Mucosa of gallbladder (tissue), 1 donor: ENCODE results near the gene C1R. TPM values are rescaled to one million over a fixed set of nuclear protein-coding genes. Genes with fewer than 3 reads are reported as not detected.
"Not testable (repeated sequence)": the region's sequence is repeated elsewhere in the genome, so short reads cannot be mapped to it uniquely, and the experiment has no call there.

Source experiments
- DNase-seq: peaks from one replicate; pipeline ENCODE4 v3.0.0-alpha.2; 2020; ENCODE audit warnings: low spot score
- total RNA-seq: library from RNA; stranded (reverse); gene quantifications from one replicate; pipeline ENCODE4 v1.2.1, GENCODE V29; 2021
- donor health status: DM: no; HTN: no; CAD: no.

C1R gene
- total RNA-seq, 1 donor from 2014 or later, result 303 TPM

GRCh38 chr12:7120166-7120565 lies 27.9 kb upstream of the C1R start:
- DNase-seq, result no peak

- DNase-seq, result no peak
These were observed 26.6 kb upstream of the C1R start for GRCh38 chr12:7118881-7119280.

DNA sequence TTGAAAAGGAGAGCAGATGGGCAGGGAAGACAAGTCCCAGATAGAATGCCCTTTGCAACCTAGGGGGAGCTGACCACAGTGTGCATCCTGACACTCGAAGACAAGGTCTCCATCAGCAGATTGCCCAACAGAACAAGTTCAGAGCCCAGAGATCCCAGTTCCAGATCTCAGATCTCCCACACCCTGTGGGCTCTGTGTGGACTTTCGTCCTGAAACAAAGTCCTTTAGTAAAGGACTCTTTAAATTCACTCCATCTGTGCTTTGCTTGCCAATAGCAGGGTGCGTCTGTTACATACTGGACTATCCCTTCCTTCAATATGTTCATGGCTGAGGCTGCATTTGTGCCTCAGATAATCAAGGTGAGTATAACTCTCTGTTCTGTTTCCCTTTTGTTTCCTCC lies 25.4 kb upstream of the C1R start:
- no peak for DNase-seq

- no peak for DNase-seq
These were observed 24.7 kb upstream of the C1R start for GRCh38 chr12:7116916-7117315.

- DNase-seq, result no peak
These were observed 24.0 kb upstream of the C1R start for GRCh38 chr12:7116196-7116595.

GRCh38 chr12:7114851-7115250 lies 22.6 kb upstream of the C1R start:
- DNase-seq, result no peak

GRCh38 chr12:7114008-7114407 lies 21.8 kb upstream of the C1R start:
- no peak for DNase-seq

DNA sequence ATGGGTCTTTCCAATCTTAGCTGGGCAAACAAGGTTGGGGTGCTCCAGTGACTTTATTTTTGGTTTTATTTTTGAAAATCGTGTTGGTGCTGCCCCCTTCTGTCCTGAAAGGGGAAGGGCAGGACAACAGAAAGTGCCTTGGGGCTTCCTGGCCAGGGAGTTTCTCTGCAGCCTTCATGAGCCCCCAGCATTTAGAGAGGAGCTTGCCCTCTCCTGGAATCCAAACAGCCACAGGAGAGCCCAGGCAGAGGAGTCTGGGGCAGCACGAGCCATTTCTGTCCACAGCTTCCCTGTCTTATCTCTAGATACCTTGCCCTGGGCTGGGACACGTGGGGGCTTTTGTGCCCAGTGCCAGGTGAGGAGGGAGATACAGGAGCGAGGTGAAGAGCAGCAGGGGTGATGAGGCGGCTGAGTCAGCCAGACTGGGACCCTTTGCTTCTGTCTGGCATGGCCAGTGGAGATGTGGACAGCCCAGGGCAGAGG lies 21.2 kb upstream of the C1R start:
- peak; percentile 38 for DNase-seq

DNA sequence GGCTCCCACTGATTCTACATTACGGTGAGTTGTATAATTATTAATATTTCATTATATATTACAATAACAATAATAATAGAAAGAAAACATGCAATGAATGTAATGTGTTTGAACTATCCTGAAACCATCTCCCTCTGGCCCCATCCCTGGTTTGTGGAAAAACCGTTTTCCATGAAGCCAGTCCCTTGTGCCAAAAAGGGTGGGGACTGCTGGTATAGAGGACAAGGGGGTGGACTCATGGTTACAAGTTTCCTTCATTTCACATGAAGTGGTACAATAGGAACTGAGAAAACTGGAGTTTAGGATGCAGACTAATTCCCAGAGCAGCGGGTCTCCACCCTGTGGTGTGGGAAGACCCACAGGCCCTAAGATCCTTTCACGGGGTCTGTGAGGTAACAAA lies 19.8 kb upstream of the C1R start:
- no peak for DNase-seq

GRCh38 chr12:7110661-7111060 lies 18.4 kb upstream of the C1R start:
- DNase-seq, result no peak

GRCh38 chr12:7109572-7109920 lies 17.3 kb upstream of the C1R start:
- DNase-seq, result no peak

DNA sequence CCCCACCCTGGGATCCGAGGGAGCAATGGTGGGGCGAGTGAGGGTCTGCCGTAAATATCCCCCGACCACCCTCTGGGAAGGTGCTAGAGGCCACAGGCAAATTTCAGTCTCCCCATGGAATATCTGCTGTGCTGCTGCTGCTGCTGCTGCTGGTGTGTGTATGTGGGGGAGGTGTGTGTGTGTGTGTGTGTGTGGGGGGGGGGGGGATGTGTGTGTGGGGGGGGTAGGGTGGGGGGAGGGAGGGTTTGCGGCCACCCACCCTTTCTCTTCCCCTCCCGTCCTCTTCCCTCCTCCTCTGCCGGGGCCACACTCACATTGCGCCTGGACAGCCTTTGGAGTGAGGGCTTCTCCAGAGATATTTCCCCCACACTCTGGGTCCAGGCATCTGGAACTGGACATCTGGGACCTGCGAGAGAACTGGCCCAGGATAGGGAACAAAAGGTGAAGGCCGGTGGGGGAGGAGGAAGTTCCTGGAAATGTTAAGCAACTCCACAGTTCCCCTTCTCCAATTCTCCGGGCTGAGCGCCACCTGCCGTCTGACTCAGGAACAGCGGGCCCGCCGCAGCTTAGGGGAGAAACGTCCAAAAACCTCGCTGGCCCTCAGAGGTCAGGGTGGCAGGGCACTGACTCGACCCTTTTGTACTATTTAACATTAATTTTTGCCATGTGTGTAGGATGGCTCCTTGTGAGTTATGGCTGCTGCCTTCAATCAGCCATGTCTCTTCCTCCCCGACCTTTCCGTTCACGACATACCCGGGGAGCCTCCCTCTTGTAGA lies 16.7 kb upstream of the C1R start, which contains the start of gene C1RL:
Gene C1RL, minus strand, starts transcription at position 419 of the 776 bp plus-strand sequence. Its CDS starts 34 bp downstream, at position 385.
- peak; percentile 91 for DNase-seq

DNA sequence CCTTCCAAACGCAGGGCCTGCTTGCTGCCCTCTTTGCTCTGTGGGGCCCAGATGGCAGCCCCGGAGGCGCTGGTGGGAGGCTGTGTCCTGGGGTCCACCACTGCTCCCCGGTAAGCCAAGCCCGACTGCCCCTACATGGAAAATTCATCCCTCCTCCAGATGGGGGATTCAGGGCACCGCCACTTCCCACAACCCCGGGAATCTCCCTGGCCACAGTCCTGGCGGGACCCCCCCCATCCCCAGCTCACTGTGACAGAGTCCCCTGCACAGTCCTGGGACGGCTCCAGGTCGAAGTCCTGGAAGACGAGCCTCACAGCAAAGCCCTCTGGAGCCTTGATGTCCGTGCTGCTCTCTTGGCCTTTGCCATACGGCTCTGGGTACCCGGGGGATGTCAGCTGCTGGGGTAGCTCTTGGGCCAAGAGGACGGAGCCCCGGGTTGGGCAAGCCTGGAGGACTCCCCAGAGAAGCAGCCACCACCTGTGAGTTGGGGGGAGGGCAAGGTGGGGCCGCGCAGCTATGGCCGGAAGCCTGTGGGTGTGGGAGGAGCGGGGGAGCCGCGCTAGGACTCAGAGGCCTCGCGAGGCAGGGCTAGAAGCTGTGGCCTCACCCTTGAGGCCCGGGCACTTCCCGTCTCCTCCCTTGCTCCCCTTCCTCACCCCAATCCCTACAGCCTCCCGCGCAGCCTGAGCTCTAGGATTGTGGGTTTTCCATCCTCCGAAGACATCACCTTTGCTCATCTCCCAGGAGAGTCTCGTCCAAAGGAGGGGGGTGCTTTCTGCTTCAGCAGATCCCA lies 16.0 kb upstream of the C1R start:
- peak; percentile 56 for DNase-seq

DNA sequence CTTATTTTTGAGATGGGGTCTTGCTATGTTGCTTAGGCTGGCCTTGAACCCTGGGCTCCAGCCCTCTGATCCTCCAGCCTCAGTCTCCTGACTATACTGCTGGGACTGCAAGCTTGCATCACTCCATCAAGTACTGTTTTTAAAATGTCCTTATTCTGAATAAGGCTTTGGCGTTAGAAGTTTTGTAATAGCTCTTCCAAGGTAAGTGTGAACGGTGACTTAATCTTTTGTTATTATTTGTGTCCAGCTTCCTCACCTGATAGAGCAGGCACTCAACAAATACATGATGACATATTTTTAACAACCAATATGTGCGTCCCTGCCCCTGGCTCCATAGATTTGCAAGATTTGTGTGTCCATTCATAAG lies 15.4 kb upstream of the C1R start:
- no peak for DNase-seq

GRCh38 chr12:7107181-7107580 lies 14.9 kb upstream of the C1R start:
- not testable (repeated sequence) for DNase-seq

GRCh38 chr12:7106082-7106481 lies 13.8 kb upstream of the C1R start:
- no peak for DNase-seq

GRCh38 chr12:7103837-7104584 lies 11.8 kb upstream of the C1R start:
- DNase-seq, result no peak

- no peak for DNase-seq
These were observed 10.3 kb upstream of the C1R start for GRCh38 chr12:7102582-7102981.

- no peak for DNase-seq
These were observed 9.5 kb upstream of the C1R start for GRCh38 chr12:7101694-7102131.

DNA sequence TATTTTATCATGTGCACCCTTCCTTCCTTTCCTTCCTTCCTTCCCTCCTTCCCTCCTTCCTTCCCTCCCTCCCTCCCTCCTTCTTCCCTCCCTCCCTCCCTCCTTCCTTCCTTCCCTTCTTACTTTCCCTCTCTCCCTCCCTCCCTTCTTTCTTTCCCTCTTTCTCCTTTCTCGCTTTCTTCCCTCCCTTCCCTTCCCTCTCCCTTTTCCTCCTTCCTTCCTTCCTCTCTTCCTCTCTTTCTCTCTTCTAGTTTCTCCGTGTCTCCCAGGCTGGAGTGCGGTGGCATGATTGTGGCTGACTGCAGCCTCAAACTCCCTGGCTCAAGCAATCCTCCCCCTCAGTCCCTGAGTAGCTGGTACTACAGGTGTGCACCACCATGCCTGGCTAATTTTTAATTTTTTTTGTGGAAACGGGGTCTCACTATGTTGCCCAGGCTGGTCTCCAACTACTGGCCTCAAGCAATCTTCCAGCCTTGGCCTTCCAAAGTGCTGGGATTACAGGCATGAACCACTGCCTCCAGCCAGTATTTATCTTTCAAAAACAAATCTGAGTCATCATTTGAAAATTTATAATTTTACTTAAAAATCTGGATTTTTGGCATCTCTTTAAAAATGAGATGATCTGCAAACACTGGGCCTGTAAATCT lies 8.9 kb upstream of the C1R start:
- DNase-seq, result no peak

DNA sequence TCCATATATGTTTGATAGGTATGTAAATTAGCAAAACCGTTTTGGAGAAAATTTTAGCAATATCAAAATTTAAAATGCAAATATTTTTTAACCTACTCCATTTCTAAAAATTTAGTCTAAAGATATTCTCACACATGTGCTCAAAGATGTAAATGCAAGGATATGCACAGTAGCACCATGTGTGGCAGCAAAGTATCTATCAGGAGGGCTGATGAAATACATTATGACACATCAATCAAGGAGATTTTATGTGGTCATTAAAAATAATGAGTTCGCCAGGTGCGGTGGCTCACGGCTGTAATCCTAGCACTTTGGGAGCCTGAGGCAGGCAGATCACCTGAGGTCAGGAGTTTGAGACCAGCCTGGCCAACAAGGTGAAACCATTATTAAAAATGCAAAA lies 8.0 kb upstream of the C1R start:
- no peak for DNase-seq
